Thyroid gland (tissue), 4 donors: Measurements from ENCODE around the gene CAPN12.

Source experiments
- CTCF ChIP-seq, 6 experiments: fragments of 200-600 bp in 3 of 6; fragments of 450-650 bp in 3 of 6; sonication (generic) in 3 of 6; IDR thresholded peaks; one replicate each; pipeline ENCODE4 v1.5.1; 2016 to 2019; ENCODE audit warnings: antibody characterized with exemption in 6 of 6, mild to moderate bottlenecking in 2 of 6, inconsistent platforms in 1 of 6, moderate library complexity in 1 of 6
- POLR2A ChIP-seq, 2 donors: fragments of 450-650 bp; IDR thresholded peaks; one replicate each; pipeline ENCODE4 v1.6.1; 2017; ENCODE audit warnings: antibody characterized with exemption in 2 of 2, mild to moderate bottlenecking in 2 of 2, moderate library complexity in 1 of 2

GRCh38 chr19:38737921-38738737, 6.1 kb downstream of the CAPN12 start:
- TF ChIP-seq CTCF (IDR thresholded peaks at IDR 0.05) = no peak
- no peak for TF ChIP-seq POLR2A (IDR thresholded peaks at IDR 0.05)
